GM18498 (cell line): ENCODE data around the gene DGCR8.
A peak's percentile ranks its signal among the peaks of the same experiment; 100 is the strongest.
"Not testable (repeated sequence)": the region's sequence is repeated elsewhere in the genome, so short reads cannot be mapped to it uniquely, and the experiment has no call there.

Experiments used
- ATAC-seq: cut with Tn5 transposase; IDR thresholded peaks from one replicate; pipeline ENCODE4 v1.9.1; 2021; ENCODE audit warnings: mild to moderate bottlenecking, moderate library complexity; ENCODE audit not compliant: unreplicated experiment

DGCR8 gene

DNA sequence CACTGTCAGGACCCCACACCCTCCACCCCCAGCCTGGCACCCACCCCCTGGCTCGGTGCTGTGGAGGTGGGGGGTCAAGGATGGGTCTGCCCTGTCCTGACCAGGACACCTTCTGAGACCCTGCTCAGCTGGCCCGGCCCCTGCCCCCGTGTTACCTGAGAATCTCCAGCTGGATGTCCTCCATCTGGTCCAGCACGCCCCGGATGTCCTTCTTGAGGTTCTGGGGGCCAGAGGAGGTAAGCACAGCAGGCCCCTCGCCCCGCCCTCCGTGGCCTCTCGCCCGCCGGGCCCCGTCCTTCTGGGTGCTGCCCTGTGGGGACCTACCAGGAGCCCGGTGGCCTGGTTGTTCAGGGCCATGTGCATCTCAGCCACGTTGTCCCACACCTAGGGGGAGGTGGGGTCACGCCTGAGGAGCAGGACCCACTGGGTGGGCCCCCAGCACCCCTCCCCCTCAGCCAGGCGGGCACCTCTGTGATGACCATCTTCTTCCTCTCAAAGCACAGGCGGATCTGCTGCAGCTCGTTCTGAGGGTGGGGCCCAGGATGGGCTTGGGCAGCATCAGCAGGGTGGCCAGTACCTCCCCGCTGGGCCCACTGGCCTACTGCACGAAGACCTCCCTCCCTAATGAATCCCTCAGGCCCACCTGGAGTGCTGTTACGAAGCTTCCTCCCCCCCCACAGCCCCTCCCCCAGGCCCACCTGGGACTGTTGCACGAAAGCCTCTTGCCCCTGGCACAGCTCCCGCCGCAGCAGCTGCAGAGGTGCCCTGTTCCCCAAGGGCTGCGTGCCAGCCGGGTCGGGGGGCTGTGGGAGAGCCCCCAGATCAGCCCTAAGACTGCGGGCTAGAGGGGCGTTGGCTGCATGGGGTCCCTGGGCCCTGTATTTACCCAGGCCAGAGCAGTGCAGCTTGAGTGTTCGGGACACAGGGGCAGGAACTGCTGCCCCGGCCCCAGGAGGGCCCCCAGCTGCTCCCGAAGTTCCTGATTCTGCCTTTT lies 69.5 kb downstream of the DGCR8 start:
- ATAC-seq = no peak

DNA sequence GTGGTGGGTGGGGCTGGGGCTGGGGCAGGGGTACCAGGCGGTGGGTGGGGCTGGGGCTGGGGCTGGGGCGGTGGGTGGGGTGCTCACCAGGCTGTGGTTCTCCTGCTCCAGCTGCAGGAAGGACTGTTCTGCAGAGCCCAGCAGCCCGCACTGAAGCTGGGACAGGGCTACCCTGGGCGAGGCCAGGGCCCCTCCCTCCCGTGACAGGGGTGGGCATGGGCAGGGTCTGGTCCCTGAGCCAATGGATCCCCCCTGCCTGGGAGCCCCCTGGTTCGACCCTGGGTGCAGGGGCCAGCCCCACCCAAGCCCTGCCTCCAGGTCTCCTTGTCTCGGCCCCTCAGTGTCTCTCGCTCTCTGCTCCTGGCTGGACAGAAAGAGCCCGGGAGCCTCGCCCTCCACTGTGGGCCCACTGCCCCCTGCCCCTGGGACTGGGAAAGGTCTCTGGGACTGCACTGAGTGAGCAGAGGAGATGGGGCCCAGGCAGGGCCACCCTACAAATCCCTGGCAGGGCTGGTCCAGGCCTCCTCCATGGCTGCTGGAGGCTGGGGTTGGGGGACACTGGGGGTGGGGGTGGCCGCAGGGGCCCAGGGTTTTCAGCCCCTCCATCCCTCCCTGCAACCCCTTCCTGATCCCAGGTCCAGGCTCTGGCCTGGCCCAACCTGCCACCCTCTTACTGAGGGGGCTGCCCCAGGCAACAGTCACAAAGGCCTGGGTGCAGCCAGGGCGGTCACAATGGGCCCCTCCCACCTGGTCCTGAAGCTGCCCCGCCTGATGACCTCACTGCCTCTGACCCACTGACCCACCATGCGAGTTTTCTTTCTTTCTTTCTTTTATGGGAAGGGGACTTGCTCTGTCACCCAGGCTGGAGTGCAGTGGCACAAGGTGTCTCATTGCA lies 70.6 kb downstream of the DGCR8 start, which contains the start of gene CCDC188:
CCDC188 (minus strand) TSS at position 675 of the 895 bp plus-strand sequence; CDS start at position 606, 69 bp downstream.
- no peak for ATAC-seq

DNA sequence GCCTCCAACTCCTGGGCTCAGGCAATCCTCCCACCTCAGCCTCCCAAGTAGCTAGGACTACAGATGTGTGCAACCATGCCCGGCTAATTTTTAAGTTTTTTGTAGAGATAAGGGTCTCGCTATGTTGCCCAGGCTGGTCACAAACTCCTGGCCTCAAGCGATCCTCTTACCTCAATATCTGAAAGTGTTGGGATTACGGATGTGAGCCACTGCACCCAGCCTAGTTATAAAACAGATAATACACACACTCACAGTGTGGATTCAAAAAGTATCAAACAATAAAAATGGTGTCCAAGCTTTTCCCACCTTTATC lies 71.2 kb downstream of the DGCR8 start:
- ATAC-seq = no peak

DNA sequence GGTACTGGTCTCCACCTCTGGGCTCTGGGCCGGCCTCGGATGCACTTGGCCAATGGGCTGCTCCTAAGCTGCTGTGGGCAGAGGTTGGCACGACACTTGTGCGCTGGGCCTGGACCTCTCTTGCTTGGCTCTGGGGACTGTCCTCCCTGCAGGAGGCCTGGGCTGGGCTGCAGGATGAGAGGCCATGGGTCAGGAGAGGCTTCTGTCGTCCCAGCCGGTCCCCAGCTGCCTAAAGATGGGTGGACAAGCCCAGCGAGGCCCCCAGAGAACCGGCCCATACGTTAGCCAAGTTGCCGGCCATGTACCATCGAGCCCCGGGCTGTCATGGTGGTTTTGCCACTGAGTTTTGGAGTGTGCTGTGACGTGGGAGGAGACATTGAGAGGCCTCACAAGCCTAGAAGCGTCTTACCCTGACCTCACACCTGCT lies 72.4 kb downstream of the DGCR8 start:
- no peak for ATAC-seq

DNA sequence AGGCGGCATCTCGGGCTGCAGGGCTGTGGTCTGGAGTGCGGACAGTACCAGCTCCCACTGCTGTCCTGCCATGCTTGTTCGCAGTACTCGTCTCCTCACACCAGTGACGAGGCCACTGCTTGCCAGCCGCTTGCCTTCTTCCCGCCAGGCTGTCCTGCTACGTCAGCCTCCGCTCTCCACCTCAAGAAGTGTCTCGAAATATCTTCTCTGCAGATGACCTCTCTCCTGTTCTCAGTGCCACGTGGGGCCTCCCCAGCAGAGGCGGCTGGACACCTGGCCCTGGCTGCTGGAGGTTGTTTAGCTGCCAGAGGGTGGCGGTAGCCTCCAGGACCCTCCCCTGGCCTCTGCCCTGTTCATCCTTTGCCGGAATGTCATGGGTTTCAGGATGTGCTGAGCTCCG lies 73.9 kb downstream of the DGCR8 start:
- no peak for ATAC-seq

DNA sequence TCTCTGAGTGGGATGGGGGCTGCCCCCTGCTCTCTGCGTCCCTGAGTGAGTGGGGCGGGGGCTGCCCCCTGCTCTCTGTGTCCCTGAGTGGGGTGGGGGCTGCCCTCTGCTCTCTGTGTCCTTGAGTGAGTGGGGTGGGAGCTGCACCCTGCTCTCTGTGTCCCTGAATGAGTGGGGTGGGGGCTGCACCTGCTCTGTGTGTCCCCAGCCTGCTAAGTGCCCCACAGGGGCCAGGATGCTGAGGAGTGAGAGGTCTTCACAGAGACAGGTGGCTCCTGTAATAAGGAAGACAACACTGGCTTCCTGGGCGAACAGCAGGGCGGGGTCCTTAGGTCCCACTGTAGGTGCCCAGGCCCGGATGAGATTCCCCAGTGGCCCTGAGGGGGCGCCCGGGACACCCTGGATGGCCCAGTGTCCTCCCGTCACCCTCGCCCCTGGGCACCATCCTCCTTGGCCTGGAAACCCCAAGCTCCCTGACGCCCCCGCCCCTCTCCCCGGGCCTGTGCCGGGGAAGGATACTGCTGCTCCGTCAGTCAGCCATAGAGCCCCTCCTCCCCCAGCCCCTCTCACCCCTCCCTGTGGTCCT lies 74.7 kb downstream of the DGCR8 start:
- no peak for ATAC-seq

DNA sequence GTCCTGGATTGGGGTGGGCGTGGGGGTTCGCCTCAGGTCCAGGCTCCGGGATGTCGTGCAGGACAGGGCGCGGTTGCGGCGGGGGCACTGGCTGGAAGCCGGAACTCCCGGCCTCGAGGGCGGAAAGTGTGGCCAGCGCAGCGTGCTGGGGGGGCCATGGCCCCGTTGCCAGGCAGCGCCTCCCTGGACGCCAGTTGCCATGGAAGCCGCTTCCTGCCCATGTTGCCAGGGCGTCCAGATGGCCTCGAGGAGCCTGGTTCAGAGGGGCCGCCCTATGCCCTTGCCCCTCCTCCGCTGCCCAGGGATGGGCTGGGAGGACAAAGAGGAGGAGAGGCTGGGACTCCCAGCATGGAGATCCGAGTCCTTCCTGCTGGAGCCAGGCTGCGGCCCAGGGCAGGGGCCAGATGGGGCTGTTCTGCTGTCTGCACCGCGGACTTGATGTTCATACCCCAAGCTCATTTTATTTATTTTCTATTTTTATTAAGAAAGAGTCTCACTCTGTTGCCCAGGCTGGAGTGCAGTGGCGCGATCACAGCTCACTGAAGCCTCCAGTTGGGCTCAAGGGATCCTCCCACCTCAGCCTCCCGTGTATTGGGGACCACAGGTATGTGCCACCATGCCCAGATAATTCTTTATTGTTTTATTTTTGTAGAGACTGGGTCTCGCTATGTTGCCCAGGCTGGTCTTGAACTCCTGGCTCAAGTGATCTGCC lies 75.4 kb downstream of the DGCR8 start:
- no peak for ATAC-seq

DNA sequence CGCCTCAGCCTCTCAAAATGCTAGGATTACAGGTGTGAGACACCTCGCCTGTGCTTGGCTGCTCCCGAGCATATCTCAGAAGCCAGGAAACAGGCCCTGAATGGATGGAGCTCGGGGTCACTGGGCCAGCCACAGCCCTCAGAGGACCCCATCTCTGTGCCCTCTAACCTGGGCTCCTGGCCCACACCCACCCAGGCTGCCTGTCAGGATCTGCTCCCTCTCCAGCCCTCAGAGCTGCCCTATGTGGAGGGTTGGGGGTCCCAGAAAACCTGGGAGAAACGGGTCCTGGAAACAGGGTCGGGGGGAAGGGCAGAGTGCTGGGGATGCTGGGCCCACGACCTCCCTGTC lies 76.0 kb downstream of the DGCR8 start:
- ATAC-seq = no peak

DNA sequence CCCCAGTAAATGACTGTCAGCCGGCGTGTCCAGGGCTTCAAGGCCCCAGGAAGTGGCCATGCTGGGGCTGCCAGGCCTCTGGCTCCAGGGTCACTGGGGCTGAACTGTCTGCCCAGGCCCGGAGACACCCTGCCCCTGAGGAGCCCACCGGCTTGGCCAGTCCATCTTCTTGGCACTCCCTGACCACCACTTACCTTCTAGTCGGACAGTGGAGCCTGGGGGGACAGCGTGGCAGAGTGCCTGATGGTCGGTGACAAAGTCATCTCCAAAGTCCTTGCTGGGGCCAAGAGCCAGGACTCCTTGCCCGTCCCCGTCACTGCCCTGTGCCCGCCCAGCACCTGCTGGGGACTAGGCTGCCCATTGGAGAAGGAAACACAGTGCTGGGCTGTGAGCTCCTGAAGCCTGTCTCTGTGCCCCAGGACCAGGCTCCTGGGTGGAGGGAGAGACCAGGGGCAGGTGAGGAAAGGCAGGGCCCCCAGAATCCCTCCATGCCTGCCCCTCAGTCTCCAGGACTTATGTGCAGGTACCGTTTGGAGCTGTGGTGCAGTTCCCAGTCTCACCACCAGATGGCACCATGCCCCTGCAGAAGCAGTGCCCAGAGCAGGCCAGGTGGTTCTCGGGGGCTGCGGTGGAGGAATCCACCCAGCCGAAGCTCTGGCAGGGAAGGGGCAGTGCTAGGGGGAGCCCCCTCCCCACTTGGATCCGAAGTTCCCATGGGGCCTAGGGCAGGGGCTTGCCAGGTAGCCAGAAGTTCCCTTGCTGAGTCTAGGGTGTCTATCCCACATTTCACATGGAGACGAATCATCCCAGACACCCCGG lies 76.8 kb downstream of the DGCR8 start:
- peak; percentile 59 for ATAC-seq

DNA sequence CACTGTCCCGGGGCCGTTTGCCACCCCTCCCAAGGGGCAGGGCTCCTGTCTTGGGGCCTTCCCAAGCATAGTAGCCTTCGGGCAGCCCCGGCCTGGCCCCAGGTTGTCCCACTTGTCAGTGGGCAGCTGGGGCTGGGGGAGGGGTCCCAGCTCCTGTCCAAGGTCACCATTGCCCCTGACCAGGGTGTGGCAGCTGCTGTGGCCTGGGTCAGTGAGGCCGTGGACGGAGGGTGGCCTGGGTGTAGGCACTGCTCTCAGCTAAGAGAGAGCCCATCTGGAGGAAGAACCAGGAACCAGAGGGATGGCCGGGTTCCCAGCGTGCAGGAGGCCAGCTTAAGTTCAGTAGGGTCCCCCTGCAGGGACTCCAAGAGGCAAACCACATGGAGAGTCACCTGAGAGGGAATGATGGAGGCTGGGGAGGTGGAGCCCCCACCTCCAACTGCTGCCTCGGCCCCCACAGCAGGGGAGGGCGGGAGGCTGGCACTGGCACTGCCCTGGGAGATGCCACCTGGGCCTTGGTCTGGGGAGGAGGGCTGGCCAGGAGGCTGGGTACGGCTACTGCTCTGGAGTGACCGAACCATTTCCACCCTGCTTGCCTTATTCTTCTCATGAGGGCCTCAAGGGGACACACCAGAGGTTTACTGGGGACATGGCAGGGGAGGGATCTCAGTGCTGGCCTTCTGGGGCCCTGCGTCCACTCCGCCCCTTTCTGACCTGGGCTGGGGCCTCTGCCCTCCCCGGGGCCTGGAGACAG lies 77.6 kb downstream of the DGCR8 start:
- ATAC-seq = no peak

DNA sequence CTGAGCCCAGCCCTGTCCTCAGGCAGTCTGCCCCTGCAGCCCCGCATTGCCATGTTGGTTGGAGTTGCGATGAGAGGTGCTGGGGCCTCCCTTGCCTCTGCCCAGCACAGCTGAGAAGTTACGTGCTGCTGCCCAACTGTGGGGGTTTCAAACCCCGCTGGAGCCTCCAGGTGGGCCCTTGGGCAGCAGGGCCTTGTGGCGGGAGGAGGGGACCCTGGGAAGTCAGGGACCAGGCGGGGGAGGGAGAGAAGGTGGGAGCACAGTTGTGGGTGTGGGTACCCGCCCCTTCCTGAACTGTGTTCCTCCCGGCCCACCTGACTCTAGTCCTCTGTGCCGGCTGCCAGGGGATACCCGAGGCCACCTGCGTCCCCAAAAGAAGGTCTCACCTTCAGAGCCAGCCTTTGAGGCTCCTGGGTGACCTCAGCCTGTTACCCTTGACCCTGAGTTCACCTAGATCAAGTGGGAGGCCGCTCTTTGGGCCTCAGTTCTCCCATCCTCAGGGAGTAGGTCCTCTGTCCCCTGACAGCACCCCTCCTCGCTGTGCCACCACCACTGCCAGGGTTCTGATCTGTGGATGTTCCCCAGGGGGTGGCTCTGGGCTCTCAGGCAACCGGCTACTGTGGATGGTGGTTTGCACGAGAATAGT lies 78.5 kb downstream of the DGCR8 start:
- ATAC-seq = no peak

DNA sequence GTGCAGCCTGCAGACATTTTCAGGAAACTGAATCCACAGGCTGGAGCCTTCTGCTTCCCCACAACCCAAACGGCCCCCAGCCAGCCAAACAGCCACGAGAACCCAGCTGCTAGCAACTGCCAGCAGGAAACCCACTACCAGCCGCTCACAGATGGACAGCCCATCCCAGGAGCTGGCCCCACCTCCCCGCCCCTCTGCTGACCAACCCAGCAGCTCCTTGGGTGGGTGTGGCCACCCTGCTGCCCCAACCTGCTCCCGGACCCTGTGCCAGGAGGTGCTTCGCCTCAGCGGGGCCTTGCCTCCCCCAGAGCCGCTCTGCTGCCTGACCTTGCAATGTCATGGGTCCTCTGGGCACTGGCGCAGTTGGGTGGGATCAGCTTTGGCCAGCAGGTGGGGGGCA lies 79.0 kb downstream of the DGCR8 start:
- ATAC-seq = no peak

DNA sequence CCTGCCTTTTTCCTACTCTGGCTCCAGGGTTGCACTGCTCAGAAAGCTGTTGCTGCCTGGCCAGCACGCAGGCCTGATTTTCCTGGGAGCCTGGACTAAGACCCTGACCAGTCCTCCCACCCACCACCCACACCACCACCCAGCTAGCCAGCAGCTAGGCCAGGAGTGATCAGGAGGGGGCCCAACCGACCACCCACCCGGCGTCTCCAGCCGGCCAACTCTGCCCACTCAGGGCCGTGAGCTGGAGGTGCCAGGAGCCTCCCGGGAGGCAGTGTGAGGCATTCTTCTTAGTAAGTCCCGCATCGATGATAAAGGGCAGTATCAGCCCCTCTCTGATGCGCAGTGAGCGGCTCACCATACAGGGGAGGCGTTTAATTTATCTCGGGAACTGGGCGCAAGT lies 79.5 kb downstream of the DGCR8 start:
- not testable (repeated sequence) for ATAC-seq

DNA sequence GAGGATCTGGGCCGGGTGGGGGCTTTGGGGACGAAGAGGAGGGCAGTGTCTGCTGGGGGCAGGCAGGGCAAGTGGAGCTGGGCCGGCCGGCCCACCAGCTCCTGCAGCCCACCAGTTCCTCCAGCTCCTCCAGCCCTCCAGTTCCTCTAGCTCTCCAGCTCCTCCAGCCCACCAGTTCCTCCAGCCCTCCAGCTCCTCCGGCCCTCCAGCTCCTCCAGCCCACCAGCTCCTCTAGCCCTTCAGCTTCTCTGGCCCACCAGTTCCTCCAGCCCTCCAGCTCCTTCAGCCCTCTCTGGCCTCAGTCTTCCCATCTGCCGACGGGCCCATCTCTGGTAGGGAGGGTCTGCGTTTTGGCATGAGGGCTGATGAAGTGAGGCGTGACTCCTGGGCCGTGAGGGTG lies 80.0 kb downstream of the DGCR8 start:
- no peak for ATAC-seq
